Left colon (tissue), 2 donors: Measurements from ENCODE around the gene ECE1. TPM values are rescaled to one million over a fixed set of nuclear protein-coding genes. Genes with fewer than 3 reads are reported as not detected.
"Not testable (repeated sequence)": the region's sequence is repeated elsewhere in the genome, so short reads cannot be mapped to it uniquely, and the experiment has no call there.

Experiments
- ATAC-seq: fragments of 200-7000 bp; cut with Tn5 transposase; one replicate; pipeline ENCODE4 v1.9.1; 2020; ENCODE audit warnings: mild to moderate bottlenecking, moderate library complexity
- DNase-seq, 2 donors: peaks; one replicate each; pipeline ENCODE4 v3.0.0-alpha.2; 2020
- intact Hi-C, 2 donors: fragments of 100-400 bp; cut with DNase I in 1 of 2; cut with micrococcal nuclease in 1 of 2; formaldehyde crosslinking; loops; one replicate each; pipeline versions ENCODE4 v1.11.2 to v1.14.0; 2022; cut with DNase I, micrococcal nuclease
- total RNA-seq, 2 donors: library from RNA; stranded (reverse); fragmentation: NEBNext Ultra II Directional; extraction: Animal tissue kit (Norgen Biotek cat#: 25700); gene quantifications; one replicate each; pipeline ENCODE4 v1.2.1, GENCODE V29; 2021
- donor health status: DM: no; HTN: no; CAD: no.
- donor health status: DM: yes; HTN: yes; CAD: no.

Gene ECE1
- total RNA-seq, 2 donors from 2014 or later, result 110 to 165 TPM

- ATAC-seq, result peak; percentile 32
- no peak for DNase-seq
- intact Hi-C loops, result no loop called here
These were observed 7.7 kb upstream of the ECE1 start for GRCh38 chr1:21297975-21298374.

DNA sequence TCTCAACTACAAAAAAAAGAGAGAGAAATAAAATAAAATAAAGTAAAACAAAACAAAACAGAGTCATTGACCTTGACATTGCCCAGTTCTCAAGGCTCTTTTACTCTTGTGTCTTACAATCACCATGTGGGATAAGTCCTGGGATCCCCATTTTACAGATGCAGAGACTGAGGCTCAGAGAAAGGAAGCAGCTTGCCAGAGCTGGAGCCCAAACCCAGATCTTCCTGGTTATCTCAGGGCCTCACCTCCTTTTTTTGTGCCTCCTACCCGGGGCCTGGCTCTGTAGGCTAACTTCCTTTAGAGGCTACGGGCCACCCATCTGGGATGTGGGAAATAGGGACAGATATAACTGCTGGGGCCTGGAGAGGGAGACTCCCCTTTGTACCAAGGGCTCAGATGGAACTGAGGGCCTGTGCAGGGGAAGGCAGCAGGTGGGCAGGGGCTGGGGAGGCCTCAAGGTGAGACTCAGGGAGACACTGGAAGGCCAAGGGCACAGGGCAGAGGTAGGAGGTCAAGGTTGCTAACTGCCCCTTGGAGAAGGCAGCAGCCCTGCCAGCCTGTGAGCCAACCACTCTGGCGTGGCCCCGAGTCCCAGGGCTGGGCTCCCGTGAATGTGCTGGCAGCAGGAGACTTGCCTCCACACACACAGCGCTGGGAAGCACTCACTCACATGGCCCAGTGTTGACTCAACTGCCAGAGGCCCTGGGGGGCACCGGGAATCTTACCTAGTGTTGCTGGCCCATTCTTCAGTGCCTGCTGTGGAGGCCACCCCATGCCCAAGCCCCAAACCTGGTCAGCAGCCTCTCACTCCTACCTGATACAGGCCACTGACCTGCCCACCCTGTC is 6.5 kb upstream of the ECE1 start:
- ATAC-seq, result no peak
- no peak for DNase-seq
- intact Hi-C loops, result no loop called here

DNA sequence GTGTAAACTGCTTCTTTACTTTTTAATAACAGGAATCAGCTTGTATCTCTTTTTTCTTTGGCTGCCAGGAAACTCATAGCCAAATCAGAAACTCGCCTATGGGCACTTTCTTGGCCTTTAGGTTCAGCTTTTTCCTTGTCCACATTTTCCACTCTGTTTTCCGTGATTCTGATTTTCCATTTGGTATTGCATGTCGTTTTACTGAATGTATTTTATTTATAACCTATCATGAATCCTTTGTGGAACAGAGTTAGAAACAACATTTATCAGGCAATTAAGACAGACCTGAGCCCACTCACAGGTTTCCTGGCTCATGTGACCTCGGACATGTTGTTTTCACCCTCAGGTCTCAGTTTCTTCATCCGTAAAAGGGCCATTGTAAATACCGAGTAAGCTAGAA is 5.3 kb upstream of the ECE1 start:
- DNase-seq (no peak), ATAC-seq (no peak)
- intact Hi-C loops, result no loop called here

- ATAC-seq (no peak), DNase-seq (no peak)
- intact Hi-C loops, result no loop called here
These were observed 4.7 kb upstream of the ECE1 start for GRCh38 chr1:21295002-21295401.

GRCh38 chr1:21294266-21294989 is 4.2 kb upstream of the ECE1 start:
- ATAC-seq (peak; percentile 49), DNase-seq (peak; percentile 69 to 79)
- intact Hi-C loops, result no loop called here

DNA sequence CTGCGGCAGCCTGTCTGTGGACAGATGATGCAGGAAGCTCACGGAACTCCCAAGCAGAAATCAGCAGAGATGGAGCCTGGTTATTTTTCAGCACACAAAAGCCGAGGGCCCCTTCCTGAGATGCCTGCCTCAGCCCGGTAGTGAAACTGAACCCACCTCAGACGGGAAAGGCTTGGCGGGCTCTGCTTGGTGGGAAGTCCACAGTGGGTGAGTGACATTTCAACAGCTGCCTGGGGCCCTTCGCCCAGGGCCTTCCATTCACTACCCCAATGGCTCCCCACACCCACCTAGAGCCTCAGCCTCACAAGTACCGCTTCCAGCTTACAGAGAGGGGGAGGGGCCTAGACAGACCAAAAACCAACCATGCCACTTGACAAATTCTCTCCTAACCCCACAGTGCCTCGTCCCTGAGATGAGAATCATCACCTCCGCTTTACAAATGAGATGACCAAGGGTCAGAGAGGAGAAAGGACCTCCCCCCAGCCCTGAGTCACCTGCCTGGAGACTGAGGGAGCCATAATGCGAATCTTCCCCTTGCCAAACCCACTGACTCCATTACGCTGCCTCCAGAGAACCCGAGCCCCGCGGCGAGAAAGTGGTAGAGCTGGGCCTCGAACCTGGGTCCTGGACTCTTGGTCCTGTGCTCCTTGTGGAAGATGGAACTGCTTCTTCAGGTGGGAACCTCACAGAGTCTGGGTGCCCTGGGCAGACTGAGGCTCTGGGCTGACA is 3.4 kb upstream of the ECE1 start:
- no peak for ATAC-seq

DNA sequence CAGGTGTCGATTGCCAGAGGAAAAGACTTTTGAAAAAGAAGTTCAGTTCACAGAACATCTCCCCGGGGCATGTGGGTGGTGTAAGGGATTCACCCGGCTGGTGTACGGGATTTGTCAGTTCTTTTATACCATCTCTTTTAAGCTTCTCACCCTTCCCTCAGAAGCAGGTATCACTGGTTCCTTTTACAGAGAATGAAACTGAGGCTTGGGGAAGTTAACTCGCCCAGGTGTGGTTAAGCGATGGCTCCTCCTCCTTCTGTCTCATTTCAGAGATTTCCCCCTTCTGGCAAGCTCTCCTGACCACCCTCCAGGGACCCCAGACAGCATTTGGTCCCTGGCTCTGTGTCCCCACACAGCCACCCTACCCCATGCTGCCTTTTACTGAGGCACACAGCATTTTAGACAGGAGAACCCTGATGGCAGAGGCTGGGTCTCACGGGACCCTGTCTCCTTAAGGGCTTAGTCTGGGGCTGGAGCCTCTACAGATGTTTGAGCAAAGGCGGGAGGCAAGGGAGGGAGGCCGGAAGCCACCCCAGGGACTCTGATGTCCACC is 2.8 kb upstream of the ECE1 start:
- intact Hi-C loops, result no loop called here
- no peak for DNase-seq
- ATAC-seq, result no peak

More for the DNA sequence above, 3.4 kb upstream of the ECE1 start:
- intact Hi-C loops, result no loop called here
- DNase-seq, result no peak

DNA sequence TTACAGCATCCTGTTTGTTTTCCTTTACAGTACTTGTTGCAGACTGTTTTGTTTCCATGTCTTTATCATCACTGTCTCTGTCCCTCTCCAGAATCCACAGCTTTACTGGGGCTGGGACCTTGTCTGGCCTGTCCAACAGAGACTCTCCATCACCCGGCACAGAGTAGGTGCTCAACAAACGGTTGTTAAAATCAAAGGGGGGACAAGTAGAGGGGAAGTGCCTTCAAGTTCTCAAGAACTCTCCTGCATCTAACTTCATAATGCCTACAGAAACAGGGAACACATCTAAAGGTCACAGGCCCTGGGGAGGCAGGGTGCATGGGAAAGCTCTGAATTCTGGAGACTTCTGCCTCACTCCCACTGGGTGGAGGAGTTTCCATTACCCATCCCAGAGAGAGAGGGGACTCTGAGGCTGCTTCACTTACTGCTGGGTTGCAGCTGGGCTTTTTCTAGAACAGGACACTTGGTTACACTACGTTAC is 2.3 kb upstream of the ECE1 start:
- ATAC-seq, result no peak
- intact Hi-C loops, result no loop called here
- no peak for DNase-seq

DNA sequence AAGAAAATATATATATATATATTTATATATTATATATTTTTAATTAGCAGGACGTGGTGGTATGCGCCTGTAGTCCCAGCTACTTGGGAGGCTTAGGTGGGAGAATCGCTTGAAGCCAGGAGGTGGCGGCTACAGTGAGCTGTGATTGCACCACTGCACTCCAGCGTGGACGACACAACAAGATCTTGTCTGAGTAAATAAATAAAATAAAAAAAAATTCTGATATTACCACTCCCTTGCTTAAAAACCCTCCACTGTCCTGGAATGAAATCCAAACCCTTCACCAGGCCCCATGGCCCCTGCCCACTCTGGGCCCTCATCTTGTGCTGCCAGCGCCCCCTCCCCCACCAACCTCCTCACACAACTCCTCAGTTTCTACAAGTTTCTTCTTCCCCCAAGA is 1.7 kb upstream of the ECE1 start:
- intact Hi-C loops, result no loop called here
- ATAC-seq, result no peak
- DNase-seq, result no peak

DNA sequence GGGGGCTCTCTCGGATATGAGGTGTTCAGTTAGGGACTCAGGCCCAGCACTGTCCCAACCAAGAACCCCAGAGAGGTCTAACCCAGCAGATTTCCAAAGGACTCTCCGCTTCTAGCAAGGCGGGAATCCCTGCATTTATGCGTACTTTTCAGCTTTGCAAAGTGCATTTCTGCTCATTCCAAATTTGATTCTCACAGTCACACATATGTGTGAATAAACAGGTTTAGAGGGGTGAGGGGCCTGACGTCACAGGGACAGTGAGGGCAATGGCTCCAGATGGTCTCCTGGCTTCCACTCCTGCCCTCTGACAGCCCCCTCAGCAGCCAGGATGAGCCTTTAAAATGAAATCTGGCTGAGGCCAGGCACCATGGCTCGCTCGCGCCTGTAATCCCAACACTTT is 921 bp upstream of the ECE1 start:
- DNase-seq, result no peak
- intact Hi-C loops, result no loop called here
- no peak for ATAC-seq

DNA sequence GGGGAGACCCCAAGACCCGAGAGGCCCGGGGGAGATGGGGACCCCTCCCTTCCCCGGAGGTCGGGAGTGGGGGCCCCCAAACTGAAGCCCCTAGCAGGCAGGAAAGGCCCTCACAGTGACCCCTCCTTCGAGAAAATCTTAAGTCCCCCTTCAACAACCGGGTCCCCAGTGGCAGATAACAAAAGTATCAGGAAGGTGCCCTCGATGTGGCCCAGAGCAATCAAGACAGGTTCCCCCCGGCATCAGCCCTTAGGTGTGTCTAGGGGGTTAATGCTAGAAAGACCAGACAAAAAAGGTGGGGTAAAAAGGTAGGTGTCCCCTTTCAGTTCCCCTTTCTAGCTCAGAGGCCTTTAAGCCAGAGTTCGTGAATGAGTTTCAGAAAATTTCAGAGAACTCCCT is 282 bp upstream of the ECE1 start:
- intact Hi-C loops, result no loop called here
- ATAC-seq, result no peak
- DNase-seq, result no peak

GRCh38 chr1:21289127-21289526 is 1.1 kb downstream of the ECE1 start:
- intact Hi-C loops, result no loop called here
- DNase-seq, result no peak
- no peak for ATAC-seq

- intact Hi-C loops, result no loop called here
- ATAC-seq, result peak; percentile 73
- no peak for DNase-seq
These were observed 2.3 kb downstream of the ECE1 start for GRCh38 chr1:21287905-21288514.

GRCh38 chr1:21285386-21285785 is 4.9 kb downstream of the ECE1 start:
- DNase-seq, ATAC-seq, intact Hi-C loops: not testable (repeated sequence)

DNA sequence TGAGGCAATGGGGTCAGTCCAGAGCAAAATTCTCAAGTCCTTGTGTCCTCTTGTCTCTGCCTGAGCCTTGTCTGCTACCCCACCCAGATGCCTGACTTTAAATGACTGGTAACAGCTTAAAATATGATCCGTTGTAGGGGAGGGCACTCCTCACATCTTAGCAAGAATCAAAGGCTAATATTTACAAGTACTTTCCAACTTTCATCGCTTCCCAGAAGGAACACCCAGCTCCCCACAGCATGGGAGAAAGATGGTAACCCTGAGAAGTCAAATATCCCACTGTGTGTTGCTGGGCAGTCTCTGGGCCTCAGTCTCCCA is 5.2 kb downstream of the ECE1 start:
- intact Hi-C loops, result no loop called here
- DNase-seq (no peak), ATAC-seq (no peak)

DNA sequence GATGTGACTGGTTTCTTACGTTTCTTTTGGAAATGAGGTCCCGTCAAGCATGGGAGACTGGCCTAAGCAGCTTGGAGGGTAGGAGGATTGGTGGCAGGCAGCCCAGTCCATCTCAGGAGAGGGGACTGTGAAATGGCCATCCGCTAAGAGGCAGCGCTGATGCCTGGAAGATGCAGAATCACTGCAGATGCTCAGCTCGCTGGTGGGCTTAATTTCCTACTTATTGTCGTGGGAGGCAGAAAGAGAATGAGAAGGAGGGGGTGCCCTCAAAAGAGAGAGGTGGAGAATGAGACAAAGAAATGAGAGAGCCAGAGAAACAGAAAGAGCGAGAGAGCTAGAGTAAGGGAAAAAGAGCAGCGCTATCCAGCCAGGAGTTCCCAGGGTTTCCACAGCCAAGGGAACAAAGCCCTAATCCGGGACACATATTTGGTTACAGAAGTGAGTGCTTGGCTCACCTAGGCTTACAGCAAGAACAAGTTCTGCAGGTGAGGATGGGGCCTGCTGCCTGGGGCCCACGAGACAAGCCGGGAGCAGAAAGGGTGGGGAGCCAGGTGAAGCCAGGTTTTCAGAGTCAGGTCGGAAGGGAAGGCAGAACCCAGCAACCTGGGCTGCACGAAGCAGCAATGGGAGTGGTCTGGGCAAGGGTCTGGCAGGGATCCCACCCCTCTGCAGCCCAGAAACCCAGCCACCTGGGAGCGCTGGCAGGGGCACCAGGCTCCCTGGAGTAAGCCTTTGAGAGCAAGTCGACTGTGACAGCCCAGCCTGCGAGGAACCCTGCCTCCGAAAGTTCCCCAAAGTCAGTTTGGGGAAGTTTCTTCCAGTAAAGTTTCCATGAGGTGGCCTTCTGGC is 5.8 kb downstream of the ECE1 start:
- DNase-seq, result no peak
- intact Hi-C loops, result no loop called here
- no peak for ATAC-seq

DNA sequence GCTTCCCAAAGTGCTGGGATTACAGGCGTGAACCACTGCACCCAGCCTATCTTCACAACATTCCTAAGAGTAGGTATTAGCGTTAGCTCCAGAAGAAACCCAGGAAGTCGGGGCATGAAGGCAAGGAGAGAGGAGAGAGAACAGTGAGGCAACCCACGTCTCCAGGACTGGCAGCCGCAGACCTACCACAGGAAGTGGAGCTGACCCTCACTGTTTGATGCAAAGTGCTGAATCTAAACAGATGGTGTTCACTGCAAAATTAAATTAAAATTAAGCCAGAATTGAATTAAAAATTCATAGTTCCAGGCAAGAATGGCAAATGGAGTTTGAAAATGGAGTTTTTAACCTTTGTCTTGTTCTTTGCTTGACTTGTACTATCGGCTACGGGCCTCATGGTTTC is 6.7 kb downstream of the ECE1 start:
- intact Hi-C loops, result no loop called here
- DNase-seq (no peak), ATAC-seq (no peak)

DNA sequence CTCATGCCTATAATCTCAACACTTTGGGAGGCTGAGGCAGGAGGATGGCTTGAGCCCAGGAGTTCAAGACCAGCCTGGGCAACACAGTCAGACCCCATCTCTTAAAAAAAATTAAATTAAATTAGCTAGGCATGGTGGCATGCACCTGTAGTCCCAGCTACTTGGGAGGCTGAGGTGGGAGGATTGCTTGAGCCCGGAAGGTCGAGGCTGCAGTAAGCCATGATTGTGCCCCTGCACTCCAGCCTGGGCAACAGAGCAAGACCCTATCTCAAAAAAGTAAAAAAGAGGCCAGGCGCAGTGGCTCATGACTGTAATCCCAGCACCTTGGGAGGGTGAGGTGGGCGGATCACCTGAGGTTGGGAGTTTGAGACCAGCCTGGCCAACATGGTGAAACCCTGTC is 8.2 kb downstream of the ECE1 start:
- ATAC-seq, DNase-seq, intact Hi-C loops: not testable (repeated sequence)
